ENCODE measurements around the gene ROGDI. TPM values are rescaled to one million over a fixed set of nuclear protein-coding genes. Genes with fewer than 3 reads are reported as not detected.

ROGDI gene
- total and polyA plus RNA-seq, 10 of the 15 experiments (the other 5 are each of a cell fraction or from before 2014, with no cell fraction given), result 0.40 to 23.5 (median 12.3) TPM

DNA sequence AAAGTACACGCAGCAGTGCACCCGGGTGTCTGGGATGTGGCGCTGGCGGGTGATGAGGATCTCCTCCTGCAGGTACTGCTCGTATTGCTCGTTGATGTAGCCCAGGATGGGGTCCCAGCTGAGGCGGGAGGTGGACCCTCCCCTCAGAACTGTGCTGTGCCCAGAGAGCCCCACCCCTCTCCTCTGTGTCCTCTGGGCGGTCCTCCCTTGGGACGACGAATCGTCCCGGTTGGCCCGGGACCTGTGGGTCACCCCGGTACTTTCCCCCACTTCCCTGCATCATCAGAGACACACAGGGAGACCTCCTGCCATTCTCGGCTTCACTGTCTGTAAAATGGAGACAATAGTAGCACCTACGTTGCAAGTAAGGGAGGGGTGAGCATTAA, 18.5 kb downstream of the ROGDI start (continued):
- no peak for TF ChIP-seq CHD2 (IDR thresholded peaks at IDR 0.05; ENCODE audit: borderline replicate concordance, low read depth, low read length)

DNA sequence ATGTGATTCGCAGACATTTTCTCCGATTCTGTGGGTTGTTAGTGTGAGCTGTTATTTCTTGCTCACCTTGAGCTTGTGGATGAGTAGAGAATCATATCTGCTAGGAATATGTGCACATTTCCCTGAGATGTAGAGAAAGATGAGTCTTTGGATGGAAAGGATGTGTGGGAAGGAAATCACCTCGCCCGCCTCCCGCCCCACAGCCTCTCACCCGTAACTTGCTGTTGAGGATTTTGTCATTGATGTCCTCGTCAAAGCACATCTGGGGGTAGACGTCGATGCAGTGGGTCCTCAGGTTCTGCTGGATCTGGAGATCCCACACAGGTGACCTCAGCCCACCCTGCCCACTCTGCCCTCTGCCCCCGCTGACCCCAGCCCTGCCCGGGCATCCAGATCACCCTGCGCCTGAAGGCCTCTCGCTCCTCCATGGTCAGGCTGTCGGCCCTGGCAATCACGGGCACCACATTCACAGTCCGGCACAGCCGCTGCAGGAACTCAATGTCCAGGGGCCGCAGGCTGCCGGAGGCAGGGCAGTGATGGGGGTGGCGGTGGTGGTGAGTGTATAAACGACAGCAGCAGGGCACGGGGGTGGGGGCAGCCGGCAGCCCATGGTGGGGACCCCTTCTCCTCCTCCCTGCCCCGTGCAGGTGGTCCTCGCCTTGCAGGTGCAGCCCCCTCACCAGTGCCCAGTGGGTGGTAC, 19.0 kb downstream of the ROGDI start:
- no peaks in the 10 kb centered on the region for H3K79me2 ChIP-seq (ENCODE audit: control insufficient read depth, insufficient read depth, low read length)
- no peaks in the 10 kb centered on the region for H3K36me3 ChIP-seq (ENCODE audit: control insufficient read depth in 2 of 2, insufficient read depth in 2 of 2, low read length in 1 of 2)
- POLR2A ChIA-PET, result interaction anchor here (0.9 kb wide), 1 partner anchor 10 kb away, joined by 3 read pairs; no protein-coding TSS in a partner anchor
- SMC1A ChIA-PET (ENCODE audit: uncharacterized antibody, unreplicated experiment), result no interaction called here
- no peaks in the 10 kb centered on the region for H3K27me3 ChIP-seq (replicated peaks in 1 of 2; ENCODE audit: control insufficient read depth in 2 of 2, insufficient read depth in 2 of 2, low read length in 1 of 2)
- H3K4me2 ChIP-seq (ENCODE audit: control insufficient read depth, insufficient read depth), result no peak overlapping the region
- in situ Hi-C loops (cut with MboI) (no loop called here), intact Hi-C loops (cut with micrococcal nuclease; ENCODE audit: unreplicated experiment) (no loop called here)
- RAD21 ChIA-PET (ENCODE audit: unreplicated experiment), result no interaction called here
- H3K9me3 ChIP-seq (replicated peaks; ENCODE audit: control insufficient read depth, insufficient read depth, low read length), result no peaks in the 10 kb centered on the region
- H3K27ac ChIP-seq (ENCODE audit: control insufficient read depth, insufficient read depth), result no peak overlapping the region
- H4K20me1 ChIP-seq (ENCODE audit: control insufficient read depth, insufficient read depth), result no peaks in the 10 kb centered on the region
- no peak overlapping the region for H3K9ac ChIP-seq (ENCODE audit: control insufficient read depth, insufficient read depth, low read length)
- no peak for FAIRE-seq
- DNase-seq (ENCODE audit: low read depth, low spot score), result no peak
- no peak overlapping the region for H3K4me3 ChIP-seq
- 67% methylated on average over 21 of the region's 25 CpGs for WGBS (ENCODE audit: insufficient coverage, insufficient replicate concordance, low lambda C conversion rate, missing lambda C conversion rate)
- H3K4me1 ChIP-seq (ENCODE audit: control insufficient read depth, insufficient read depth, low read length), result no peaks in the 10 kb centered on the region
- no peak for ATAC-seq
- no peak overlapping the region for H2AFZ ChIP-seq (ENCODE audit: control insufficient read depth, low read depth, low read length)
- BruUV-seq (replicated peaks), result no TSS peak
- CTCF ChIA-PET, result no interaction called here
- no peak for TF ChIP-seq ZSCAN29 (IDR thresholded peaks at IDR 0.05)
- TF ChIP-seq ELK1 (IDR thresholded peaks at IDR 0.05; ENCODE audit: low read depth, low read length), result no peak
- TF ChIP-seq ZNF622 (IDR thresholded peaks at IDR 0.05), result no peak
- no peak for TF ChIP-seq ETV6 (conservative IDR thresholded peaks at IDR 0.05 in 1 of 2, IDR thresholded peaks at IDR 0.05 in 1 of 2; ENCODE audit: borderline replicate concordance in 1 of 2, low read depth in 1 of 2)
- no peak for TF ChIP-seq E2F4 (IDR thresholded peaks at IDR 0.05; ENCODE audit: low read depth, low read length)
- TF ChIP-seq, protein P1, sequence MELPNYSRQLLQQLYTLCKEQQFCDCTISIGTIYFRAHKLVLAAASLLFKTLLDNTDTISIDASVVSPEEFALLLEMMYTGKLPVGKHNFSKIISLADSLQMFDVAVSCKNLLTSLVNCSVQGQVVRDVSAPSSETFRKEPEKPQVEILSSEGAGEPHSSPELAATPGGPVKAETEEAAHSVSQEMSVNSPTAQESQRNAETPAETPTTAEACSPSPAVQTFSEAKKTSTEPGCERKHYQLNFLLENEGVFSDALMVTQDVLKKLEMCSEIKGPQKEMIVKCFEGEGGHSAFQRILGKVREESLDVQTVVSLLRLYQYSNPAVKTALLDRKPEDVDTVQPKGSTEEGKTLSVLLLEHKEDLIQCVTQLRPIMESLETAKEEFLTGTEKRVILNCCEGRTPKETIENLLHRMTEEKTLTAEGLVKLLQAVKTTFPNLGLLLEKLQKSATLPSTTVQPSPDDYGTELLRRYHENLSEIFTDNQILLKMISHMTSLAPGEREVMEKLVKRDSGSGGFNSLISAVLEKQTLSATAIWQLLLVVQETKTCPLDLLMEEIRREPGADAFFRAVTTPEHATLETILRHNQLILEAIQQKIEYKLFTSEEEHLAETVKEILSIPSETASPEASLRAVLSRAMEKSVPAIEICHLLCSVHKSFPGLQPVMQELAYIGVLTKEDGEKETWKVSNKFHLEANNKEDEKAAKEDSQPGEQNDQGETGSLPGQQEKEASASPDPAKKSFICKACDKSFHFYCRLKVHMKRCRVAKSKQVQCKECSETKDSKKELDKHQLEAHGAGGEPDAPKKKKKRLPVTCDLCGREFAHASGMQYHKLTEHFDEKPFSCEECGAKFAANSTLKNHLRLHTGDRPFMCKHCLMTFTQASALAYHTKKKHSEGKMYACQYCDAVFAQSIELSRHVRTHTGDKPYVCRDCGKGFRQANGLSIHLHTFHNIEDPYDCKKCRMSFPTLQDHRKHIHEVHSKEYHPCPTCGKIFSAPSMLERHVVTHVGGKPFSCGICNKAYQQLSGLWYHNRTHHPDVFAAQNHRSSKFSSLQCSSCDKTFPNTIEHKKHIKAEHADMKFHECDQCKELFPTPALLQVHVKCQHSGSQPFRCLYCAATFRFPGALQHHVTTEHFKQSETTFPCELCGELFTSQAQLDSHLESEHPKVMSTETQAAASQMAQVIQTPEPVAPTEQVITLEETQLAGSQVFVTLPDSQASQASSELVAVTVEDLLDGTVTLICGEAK (IDR thresholded peaks at IDR 0.05; ENCODE audit: borderline replicate concordance), result no peak
- no peak for TF ChIP-seq TAF1 (IDR thresholded peaks at IDR 0.05; ENCODE audit: borderline replicate concordance, low read depth, low read length)
- no peak for TF ChIP-seq RFX5 (IDR thresholded peaks at IDR 0.05; ENCODE audit: low read depth, low read length)
- TF ChIP-seq NBN (IDR thresholded peaks at IDR 0.05), result no peak
- TF ChIP-seq NFYA (IDR thresholded peaks at IDR 0.05; ENCODE audit: borderline replicate concordance, low read depth, low read length), result no peak
- TF ChIP-seq, protein P2, sequence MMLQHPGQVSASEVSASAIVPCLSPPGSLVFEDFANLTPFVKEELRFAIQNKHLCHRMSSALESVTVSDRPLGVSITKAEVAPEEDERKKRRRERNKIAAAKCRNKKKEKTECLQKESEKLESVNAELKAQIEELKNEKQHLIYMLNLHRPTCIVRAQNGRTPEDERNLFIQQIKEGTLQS (IDR thresholded peaks at IDR 0.05; ENCODE audit: borderline replicate concordance, extremely low read depth, low read depth, low read length), result no peak
- no peak for TF ChIP-seq ZNF384 (IDR thresholded peaks at IDR 0.05; ENCODE audit: borderline replicate concordance, low read depth, low read length)
- no peak for TF ChIP-seq ATF7 (IDR thresholded peaks at IDR 0.05; ENCODE audit: low read depth)
- no peak for TF ChIP-seq POU2F2 (IDR thresholded peaks at IDR 0.05; ENCODE audit: borderline replicate concordance, low read depth, low read length)
- TF ChIP-seq CHD4 (IDR thresholded peaks at IDR 0.05), result no peak
